Neural cell (in vitro differentiated cells): ENCODE results near the gene UBAC2.

Experiments used
- EP300 ChIP-seq: fragments of 450-650 bp; conservative IDR thresholded peaks from 2 replicates; pipeline ENCODE4 v1.6.1; 2014; ENCODE audit warnings: antibody characterized with exemption, mild to moderate bottlenecking, moderate library complexity; ENCODE audit not compliant: poor library complexity, severe bottlenecking
- EZH2 ChIP-seq: fragments of 200-600, 300-800 bp; shearing (Covaris generic), sonication (generic); IDR thresholded peaks from 2 replicates; pipeline ENCODE4 v1.6.1; 2014; ENCODE audit warnings: antibody characterized with exemption, low read length, borderline replicate concordance, mild to moderate bottlenecking; ENCODE audit not compliant: insufficient read depth, poor library complexity, severe bottlenecking
- MXI1 ChIP-seq: fragments of 450-650 bp; conservative IDR thresholded peaks from 2 replicates; pipeline ENCODE4 v1.6.1; 2014; ENCODE audit warnings: antibody characterized with exemption, mild to moderate bottlenecking; ENCODE audit not compliant: poor library complexity, severe bottlenecking
- POLR2AphosphoS5 ChIP-seq: IDR thresholded peaks from 2 replicates; pipeline ENCODE4 v1.6.1; 2012
- RAD21 ChIP-seq: fragments of 450-650 bp; conservative IDR thresholded peaks from 2 replicates; pipeline ENCODE4 v1.6.1; 2014; ENCODE audit warnings: antibody characterized with exemption, mild to moderate bottlenecking, moderate library complexity
- SMC3 ChIP-seq: fragments of 450-650 bp; conservative IDR thresholded peaks from 2 replicates; pipeline ENCODE4 v1.6.1; 2014; ENCODE audit warnings: antibody characterized with exemption, mild to moderate bottlenecking, moderate library complexity; ENCODE audit not compliant: poor library complexity
- TAF1 ChIP-seq: IDR thresholded peaks from 2 replicates; pipeline ENCODE4 v1.6.1; 2012; ENCODE audit warnings: low read depth
- TF ChIP-seq, protein P1 (sequence below): fragments of 450-650 bp; IDR thresholded peaks from 2 replicates; pipeline ENCODE4 v1.5.1; 2014; ENCODE audit warnings: antibody characterized with exemption, mild to moderate bottlenecking, moderate library complexity; ENCODE audit not compliant: poor library complexity, severe bottlenecking
- TF ChIP-seq, protein P2 (sequence below): IDR thresholded peaks from 2 replicates; pipeline ENCODE4 v1.6.1; 2012; ENCODE audit warnings: borderline replicate concordance

DNA sequence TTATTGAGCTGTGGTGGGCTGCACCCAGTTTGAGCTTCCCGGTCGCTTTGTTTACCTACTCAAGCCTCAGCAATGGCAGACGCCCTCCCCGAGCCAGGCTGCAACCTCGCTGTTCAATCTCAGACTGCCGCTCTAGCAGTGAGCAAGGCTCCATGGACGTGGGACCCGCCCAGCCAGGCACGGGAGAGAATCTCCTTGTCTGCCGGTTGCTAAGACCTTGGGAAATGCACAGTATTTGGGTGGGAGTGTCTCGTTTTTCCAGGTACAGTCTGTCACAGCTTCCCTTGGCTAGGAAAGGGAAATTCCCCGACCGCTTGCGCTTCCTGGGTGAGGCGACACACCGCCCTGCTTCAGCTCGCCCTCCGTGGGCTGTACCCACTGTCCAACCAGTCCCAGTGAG lies 27.7 kb upstream of the UBAC2 start:
- TF ChIP-seq POLR2AphosphoS5 (no peak), EZH2 (no peak), EP300 (no peak), TAF1 (no peak), SMC3 (no peak), RAD21 (no peak), MXI1 (no peak)
- TF ChIP-seq, protein P1, sequence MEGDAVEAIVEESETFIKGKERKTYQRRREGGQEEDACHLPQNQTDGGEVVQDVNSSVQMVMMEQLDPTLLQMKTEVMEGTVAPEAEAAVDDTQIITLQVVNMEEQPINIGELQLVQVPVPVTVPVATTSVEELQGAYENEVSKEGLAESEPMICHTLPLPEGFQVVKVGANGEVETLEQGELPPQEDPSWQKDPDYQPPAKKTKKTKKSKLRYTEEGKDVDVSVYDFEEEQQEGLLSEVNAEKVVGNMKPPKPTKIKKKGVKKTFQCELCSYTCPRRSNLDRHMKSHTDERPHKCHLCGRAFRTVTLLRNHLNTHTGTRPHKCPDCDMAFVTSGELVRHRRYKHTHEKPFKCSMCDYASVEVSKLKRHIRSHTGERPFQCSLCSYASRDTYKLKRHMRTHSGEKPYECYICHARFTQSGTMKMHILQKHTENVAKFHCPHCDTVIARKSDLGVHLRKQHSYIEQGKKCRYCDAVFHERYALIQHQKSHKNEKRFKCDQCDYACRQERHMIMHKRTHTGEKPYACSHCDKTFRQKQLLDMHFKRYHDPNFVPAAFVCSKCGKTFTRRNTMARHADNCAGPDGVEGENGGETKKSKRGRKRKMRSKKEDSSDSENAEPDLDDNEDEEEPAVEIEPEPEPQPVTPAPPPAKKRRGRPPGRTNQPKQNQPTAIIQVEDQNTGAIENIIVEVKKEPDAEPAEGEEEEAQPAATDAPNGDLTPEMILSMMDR: no peak
- TF ChIP-seq, protein P2, sequence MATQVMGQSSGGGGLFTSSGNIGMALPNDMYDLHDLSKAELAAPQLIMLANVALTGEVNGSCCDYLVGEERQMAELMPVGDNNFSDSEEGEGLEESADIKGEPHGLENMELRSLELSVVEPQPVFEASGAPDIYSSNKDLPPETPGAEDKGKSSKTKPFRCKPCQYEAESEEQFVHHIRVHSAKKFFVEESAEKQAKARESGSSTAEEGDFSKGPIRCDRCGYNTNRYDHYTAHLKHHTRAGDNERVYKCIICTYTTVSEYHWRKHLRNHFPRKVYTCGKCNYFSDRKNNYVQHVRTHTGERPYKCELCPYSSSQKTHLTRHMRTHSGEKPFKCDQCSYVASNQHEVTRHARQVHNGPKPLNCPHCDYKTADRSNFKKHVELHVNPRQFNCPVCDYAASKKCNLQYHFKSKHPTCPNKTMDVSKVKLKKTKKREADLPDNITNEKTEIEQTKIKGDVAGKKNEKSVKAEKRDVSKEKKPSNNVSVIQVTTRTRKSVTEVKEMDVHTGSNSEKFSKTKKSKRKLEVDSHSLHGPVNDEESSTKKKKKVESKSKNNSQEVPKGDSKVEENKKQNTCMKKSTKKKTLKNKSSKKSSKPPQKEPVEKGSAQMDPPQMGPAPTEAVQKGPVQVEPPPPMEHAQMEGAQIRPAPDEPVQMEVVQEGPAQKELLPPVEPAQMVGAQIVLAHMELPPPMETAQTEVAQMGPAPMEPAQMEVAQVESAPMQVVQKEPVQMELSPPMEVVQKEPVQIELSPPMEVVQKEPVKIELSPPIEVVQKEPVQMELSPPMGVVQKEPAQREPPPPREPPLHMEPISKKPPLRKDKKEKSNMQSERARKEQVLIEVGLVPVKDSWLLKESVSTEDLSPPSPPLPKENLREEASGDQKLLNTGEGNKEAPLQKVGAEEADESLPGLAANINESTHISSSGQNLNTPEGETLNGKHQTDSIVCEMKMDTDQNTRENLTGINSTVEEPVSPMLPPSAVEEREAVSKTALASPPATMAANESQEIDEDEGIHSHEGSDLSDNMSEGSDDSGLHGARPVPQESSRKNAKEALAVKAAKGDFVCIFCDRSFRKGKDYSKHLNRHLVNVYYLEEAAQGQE: no peak
